Activated CD8-positive, alpha-beta memory T cell treated with anti-CD3 and anti-CD28 coated beads for 4 hours (primary cell): ENCODE results near the gene NPR3.

ENCODE experiments used
- DNase-seq, 2 donors: peaks; one replicate each; pipeline ENCODE4 v3.0.0-alpha.2; 2020; ENCODE audit warnings: low read depth in 2 of 2

NPR3 gene

DNA sequence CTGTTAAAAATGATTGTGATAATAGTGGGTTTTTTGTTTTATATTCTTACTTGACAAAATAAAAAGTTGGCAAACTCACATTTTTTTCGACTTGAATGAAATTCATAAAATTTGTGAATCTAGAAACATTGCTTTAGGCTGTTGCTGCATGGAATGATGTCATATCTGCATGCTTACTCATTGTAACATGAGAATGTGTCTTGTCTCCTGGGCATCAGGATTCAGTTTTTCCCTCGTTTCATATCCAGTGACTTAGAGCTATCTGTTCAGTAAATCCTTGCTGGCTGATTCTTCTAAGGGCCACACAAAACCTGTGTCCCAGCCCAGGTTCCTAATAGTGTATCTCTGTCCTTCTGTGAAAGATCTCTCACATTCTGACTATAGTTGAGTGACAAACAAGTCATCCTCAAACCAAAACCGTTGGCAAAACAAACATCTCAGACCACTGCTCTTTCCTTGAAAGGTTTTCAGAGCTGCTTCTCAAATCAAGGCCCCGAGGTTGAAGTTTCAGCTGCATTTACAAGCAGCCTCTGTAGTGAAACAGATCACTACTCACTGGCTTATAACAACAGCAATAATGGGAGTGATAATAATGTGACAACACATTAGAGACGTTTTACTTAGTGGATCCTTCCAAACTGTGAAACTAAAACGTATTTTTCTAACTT lies 95.0 kb downstream of the NPR3 start:
- no peak for DNase-seq

GRCh38 chr5:32808783-32809182 lies 97.7 kb downstream of the NPR3 start:
- DNase-seq, result no peak

- no peak for DNase-seq
These were observed 99.7 kb downstream of the NPR3 start for GRCh38 chr5:32810804-32811203.

- no peak for DNase-seq
These were observed 101.3 kb downstream of the NPR3 start for GRCh38 chr5:32812399-32812798.

GRCh38 chr5:32814141-32814540 lies 103.0 kb downstream of the NPR3 start:
- no peak for DNase-seq

GRCh38 chr5:32814620-32815019 lies 103.5 kb downstream of the NPR3 start:
- DNase-seq, result no peak

GRCh38 chr5:32827981-32828380 lies 116.9 kb downstream of the NPR3 start:
- DNase-seq, result no peak

DNA sequence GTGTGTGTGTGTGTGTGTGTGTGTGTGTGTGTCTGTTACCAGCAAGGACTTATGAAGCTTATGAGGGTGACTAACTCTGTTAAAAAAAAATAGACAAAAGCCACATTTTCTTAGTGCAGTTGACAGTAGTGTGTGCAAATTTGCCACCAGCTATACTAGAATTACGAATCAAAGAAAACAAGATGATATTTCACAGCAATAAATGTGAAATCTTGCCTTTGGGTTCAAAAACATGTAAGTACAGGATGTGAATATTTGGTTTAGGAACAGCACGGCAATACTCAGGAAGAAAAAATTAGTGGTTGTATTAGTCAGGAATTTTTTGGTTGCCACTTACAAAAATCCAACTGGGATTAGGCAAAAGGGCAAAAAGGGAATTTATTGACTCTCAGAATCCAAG lies 117.4 kb downstream of the NPR3 start:
- DNase-seq, result no peak

GRCh38 chr5:32831624-32832023 lies 120.5 kb downstream of the NPR3 start:
- DNase-seq, result no peak

DNA sequence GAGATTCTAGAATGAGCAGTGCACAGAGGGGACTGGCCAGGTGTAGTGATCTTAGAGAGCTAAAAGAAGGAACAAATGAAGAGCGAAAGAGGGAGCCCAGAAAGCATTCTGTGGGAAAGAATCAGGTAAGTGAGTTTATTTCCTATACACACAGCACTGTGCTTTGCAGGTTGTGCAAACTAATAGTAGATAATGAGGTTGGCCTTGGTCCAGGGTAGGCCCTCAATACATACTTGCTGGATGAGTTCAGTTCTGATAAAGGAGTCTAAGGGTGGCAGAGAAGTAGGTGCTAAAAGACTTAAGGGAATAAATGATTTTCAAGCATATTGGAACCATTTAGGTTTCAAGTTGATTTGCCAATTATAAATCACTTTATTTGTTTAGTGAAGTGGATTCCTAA lies 122.0 kb downstream of the NPR3 start:
- DNase-seq, result no peak

DNA sequence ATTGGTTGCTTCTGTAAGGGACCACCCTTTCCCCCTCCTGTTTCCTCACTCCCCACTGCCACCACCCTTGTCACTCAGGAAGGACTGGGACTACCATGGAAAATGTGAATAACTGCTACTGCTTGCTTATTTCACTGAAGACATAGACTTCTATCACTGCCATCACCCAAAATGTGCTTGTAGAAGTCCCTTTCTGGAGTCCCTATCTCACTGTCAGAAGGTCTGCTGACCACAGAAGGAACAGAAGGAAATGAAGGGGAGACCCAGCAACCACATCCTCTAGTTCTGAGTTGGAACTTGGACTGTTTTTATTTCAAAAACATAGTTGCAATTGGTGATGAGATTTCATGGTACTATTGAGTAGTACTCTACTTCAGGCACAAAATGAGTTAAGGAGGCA lies 122.5 kb downstream of the NPR3 start:
- no peak for DNase-seq

GRCh38 chr5:32834251-32834650 lies 123.1 kb downstream of the NPR3 start:
- DNase-seq, result no peak

GRCh38 chr5:32836176-32836575 lies 125.1 kb downstream of the NPR3 start:
- no peak for DNase-seq

- no peak for DNase-seq
These were observed 126.1 kb downstream of the NPR3 start for GRCh38 chr5:32837211-32837610.

DNA sequence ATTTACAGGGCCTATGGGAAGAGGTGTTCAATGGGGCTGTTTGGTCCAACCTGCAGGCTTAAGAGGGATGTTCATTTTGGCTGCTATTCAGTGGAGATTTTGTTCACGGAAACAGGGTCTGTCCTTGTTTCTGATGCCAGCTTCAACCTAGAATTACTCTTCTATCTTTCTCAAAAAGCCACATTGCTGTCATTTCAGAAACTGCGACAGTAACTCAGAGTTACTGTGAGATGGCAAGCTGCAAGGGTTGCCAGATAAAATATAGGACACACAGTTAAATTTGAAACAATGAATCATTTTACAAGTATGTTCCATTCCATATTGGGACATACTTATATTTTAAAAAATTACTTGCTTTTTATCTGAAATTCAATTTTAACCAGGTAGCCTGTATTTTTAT lies 128.0 kb downstream of the NPR3 start:
- DNase-seq, result no peak

DNA sequence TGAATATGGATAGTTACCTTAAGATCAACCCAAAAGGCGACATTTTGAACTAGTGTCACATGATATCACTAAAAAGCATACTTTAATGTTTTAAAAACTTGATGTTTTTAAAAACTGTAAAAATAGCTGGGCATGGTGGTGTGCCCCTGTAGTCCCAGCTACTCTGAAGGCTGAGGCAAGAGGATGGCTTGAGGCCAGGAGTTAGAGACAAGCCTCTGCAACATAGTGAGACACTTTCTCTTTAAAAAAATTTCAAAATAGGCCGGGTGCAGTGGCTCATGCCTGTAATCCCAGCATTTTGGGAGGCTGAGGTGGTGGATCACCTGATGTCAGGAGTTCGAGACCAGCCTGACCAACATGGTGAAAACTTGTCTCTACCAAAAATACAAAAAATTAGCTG lies 129.5 kb downstream of the NPR3 start:
- no peak for DNase-seq
